SK-N-SH treated with all-trans-retinoic acid at 6 μM for 48 hours (cell line): ENCODE data around the gene ABHD5.

Source experiments
- ATAC-seq: fragments of 200-7000 bp; cut with Tn5 transposase; 3 replicates; pipeline ENCODE4 v1.9.1; 2020; ENCODE audit warnings: mild to moderate bottlenecking, moderate library complexity
- ARNTL ChIP-seq: fragments of 450-650 bp; formaldehyde crosslinking; IDR thresholded peaks from 2 replicates; pipeline ENCODE4 v1.5.0; 2020; ENCODE audit warnings: low read depth, mild to moderate bottlenecking, moderate library complexity, borderline replicate concordance
- CREB5 ChIP-seq: fragments of 250-450 bp; sonication (Bioruptor Pico); IDR thresholded peaks from 2 replicates; pipeline ENCODE4 v1.5.1; 2020; ENCODE audit warnings: low read depth, mild to moderate bottlenecking, moderate library complexity
- CSDC2 ChIP-seq: fragments of 250-450 bp; sonication (Bioruptor Pico); IDR thresholded peaks from 2 replicates; pipeline ENCODE4 v1.5.0; 2020; ENCODE audit warnings: mild to moderate bottlenecking, moderate library complexity
- ESRRG ChIP-seq: fragments of 250-450 bp; sonication (Bioruptor Pico); IDR thresholded peaks from 2 replicates; pipeline ENCODE4 v1.6.1; 2021; ENCODE audit warnings: mild to moderate bottlenecking
- GLIS3 ChIP-seq: fragments of 250-450 bp; sonication (Bioruptor Pico); IDR thresholded peaks from 2 replicates; pipeline ENCODE4 v1.5.0; 2020; ENCODE audit warnings: mild to moderate bottlenecking, moderate library complexity
- ISL1 ChIP-seq: fragments of 250-450 bp; sonication (Bioruptor Pico); IDR thresholded peaks from 2 replicates; pipeline ENCODE4 v2.1.2; 2022; ENCODE audit warnings: mild to moderate bottlenecking, moderate library complexity
- OSR1 ChIP-seq: fragments of 250-450 bp; sonication (Bioruptor Pico); IDR thresholded peaks from 2 replicates; pipeline ENCODE4 v1.8.0; 2022; ENCODE audit warnings: moderate library complexity, mild to moderate bottlenecking, inconsistent platforms
- PATZ1 ChIP-seq: fragments of 250-450 bp; sonication (Bioruptor Pico); IDR thresholded peaks from 2 replicates; pipeline ENCODE4 v1.8.0; 2020; ENCODE audit warnings: mild to moderate bottlenecking, moderate library complexity, borderline replicate concordance
- RARB ChIP-seq: fragments of 250-450 bp; sonication (Bioruptor Pico); IDR thresholded peaks from 2 replicates; pipeline ENCODE4 v1.8.0; 2021; ENCODE audit warnings: mild to moderate bottlenecking, moderate library complexity
- SNAI2 ChIP-seq: fragments of 250-450 bp; sonication (Bioruptor Pico); IDR thresholded peaks from 2 replicates; pipeline ENCODE4 v1.5.0; 2020; ENCODE audit warnings: mild to moderate bottlenecking, moderate library complexity
- TCF4 ChIP-seq: fragments of 250-450 bp; sonication (Bioruptor Pico); IDR thresholded peaks from 2 replicates; pipeline ENCODE4 v1.8.0; 2021; ENCODE audit warnings: mild to moderate bottlenecking, moderate library complexity, borderline replicate concordance
- TOX ChIP-seq: fragments of 250-450 bp; sonication (Bioruptor Pico); IDR thresholded peaks from 2 replicates; pipeline ENCODE4 v1.8.0; 2021; ENCODE audit warnings: mild to moderate bottlenecking, moderate library complexity, borderline replicate concordance
- TSHZ2 ChIP-seq: fragments of 250-450 bp; sonication (Bioruptor Pico); IDR thresholded peaks from 2 replicates; pipeline ENCODE4 v1.5.0; 2020; ENCODE audit warnings: mild to moderate bottlenecking, moderate library complexity
- ZFP3 ChIP-seq: fragments of 250-450 bp; sonication (Bioruptor Pico); IDR thresholded peaks from 2 replicates; pipeline ENCODE4 v1.5.0; 2020; ENCODE audit warnings: mild to moderate bottlenecking, moderate library complexity
- ZNF565 ChIP-seq: fragments of 450-650 bp; formaldehyde crosslinking; conservative IDR thresholded peaks from 2 replicates; pipeline ENCODE4 v1.5.0; 2020; ENCODE audit warnings: low read depth, mild to moderate bottlenecking, moderate library complexity
- ZNF70 ChIP-seq: fragments of 450-650 bp; formaldehyde crosslinking; IDR thresholded peaks from 2 replicates; pipeline ENCODE4 v1.5.0; 2020; ENCODE audit warnings: mild to moderate bottlenecking, moderate library complexity
- ZNF8 ChIP-seq: fragments of 450-650 bp; formaldehyde crosslinking; IDR thresholded peaks from 2 replicates; pipeline ENCODE4 v1.5.0; 2020; ENCODE audit warnings: mild to moderate bottlenecking, moderate library complexity
- TF ChIP-seq, protein P1 (sequence below): fragments of 250-450 bp; sonication (Bioruptor Pico); IDR thresholded peaks from 2 replicates; pipeline ENCODE4 v1.5.1; 2021; ENCODE audit warnings: mild to moderate bottlenecking, moderate library complexity
- TF ChIP-seq, protein P2 (sequence below): fragments of 250-450 bp; sonication (Bioruptor Pico); IDR thresholded peaks from 2 replicates; pipeline ENCODE4 v1.8.0; 2021; ENCODE audit warnings: low read depth, mild to moderate bottlenecking, moderate library complexity, borderline replicate concordance

The ABHD5 gene

DNA sequence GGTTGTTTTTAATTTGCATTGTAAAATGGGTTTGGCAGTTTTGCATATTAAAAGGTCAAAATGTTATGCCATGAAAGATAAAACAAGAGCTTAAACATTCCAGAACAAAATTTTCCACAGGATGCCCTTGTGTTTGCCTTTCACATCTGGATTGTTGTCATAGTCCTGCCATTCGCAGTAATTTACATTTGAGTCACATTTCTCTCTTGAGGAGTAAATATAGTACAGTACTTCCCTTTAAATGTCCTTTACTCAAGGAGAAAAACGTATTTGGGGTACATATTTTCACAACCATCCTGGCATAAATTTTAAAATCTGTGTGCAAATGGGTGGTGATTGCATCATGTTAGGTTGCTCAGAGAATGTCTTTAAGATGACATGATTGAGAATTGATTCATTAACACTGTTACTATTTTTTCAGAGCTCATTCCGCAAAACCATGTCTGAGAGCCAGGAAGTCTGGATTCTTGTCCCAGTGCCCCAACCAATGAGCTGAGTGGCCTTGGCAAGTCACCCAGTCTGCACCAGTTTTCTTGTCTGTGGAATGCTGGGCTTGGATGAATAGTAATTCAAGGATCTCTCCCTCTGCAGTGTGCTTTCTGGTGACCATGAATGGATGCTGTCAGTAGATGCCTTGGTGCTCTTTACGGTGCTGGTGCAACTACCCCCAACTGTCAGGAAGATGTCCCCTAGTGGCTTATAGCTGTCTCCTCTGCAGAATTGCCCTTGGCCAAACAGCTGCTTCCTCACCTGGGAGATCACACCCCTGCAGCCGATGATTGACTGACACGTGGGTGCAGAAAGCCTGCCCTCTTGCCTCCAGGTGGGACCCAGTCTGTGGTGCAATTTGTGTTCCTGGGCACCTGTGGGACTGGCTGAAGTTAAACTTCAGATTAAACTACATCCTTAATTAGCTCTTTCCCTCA is 43.0 kb downstream of the ABHD5 start:
- ATAC-seq, result no peak
- no peak for TF ChIP-seq ZNF565 (CRISPR knock-in tag)
- no peak for TF ChIP-seq PATZ1 (CRISPR knock-in tag)
- TF ChIP-seq GLIS3 (CRISPR knock-in tag), result no peak
- no peak for TF ChIP-seq ISL1 (CRISPR knock-in tag)
- TF ChIP-seq TCF4, result no peak
- TF ChIP-seq, protein P1, sequence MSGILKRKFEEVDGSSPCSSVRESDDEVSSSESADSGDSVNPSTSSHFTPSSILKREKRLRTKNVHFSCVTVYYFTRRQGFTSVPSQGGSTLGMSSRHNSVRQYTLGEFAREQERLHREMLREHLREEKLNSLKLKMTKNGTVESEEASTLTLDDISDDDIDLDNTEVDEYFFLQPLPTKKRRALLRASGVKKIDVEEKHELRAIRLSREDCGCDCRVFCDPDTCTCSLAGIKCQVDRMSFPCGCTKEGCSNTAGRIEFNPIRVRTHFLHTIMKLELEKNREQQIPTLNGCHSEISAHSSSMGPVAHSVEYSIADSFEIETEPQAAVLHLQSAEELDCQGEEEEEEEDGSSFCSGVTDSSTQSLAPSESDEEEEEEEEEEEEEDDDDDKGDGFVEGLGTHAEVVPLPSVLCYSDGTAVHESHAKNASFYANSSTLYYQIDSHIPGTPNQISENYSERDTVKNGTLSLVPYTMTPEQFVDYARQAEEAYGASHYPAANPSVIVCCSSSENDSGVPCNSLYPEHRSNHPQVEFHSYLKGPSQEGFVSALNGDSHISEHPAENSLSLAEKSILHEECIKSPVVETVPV (CRISPR knock-in tag), result no peak
- TF ChIP-seq ZFP3 (CRISPR knock-in tag), result no peak
- TF ChIP-seq TSHZ2 (CRISPR knock-in tag), result no peak
- no peak for TF ChIP-seq ARNTL (CRISPR knock-in tag)
- TF ChIP-seq OSR1 (CRISPR knock-in tag), result no peak
- no peak for TF ChIP-seq ZNF70 (CRISPR knock-in tag)
- no peak for TF ChIP-seq ZNF8 (CRISPR knock-in tag)
- TF ChIP-seq, protein P2, sequence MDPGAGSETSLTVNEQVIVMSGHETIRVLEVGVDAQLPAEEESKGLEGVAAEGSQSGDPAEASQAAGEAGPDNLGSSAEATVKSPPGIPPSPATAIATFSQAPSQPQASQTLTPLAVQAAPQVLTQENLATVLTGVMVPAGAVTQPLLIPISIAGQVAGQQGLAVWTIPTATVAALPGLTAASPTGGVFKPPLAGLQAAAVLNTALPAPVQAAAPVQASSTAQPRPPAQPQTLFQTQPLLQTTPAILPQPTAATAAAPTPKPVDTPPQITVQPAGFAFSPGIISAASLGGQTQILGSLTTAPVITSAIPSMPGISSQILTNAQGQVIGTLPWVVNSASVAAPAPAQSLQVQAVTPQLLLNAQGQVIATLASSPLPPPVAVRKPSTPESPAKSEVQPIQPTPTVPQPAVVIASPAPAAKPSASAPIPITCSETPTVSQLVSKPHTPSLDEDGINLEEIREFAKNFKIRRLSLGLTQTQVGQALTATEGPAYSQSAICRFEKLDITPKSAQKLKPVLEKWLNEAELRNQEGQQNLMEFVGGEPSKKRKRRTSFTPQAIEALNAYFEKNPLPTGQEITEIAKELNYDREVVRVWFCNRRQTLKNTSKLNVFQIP (CRISPR knock-in tag), result no peak
- TF ChIP-seq CREB5 (CRISPR knock-in tag), result no peak
- no peak for TF ChIP-seq TOX (CRISPR knock-in tag)
- no peak for TF ChIP-seq SNAI2 (CRISPR knock-in tag)

DNA sequence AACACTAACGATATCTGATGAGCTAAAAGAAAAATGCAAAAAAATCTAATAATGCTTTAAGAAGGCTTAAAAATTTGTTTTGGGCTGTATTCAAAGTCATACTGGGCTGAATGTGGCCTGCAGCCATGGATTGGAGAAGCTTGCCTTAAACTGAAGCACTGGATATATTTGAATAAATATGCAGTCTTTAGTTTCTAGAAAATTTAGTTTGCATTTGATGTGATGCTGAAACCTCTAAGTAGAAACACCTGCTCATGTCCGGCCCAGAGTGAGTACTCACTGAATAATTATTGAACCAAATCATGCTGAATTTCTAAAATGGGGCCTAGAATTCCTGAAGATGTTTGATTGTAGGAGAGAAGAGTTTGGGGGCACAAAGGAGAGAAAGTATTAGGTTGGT is 43.9 kb downstream of the ABHD5 start:
- ATAC-seq, result no peak
- TF ChIP-seq RARB (CRISPR knock-in tag) (no peak), ZNF70 (CRISPR knock-in tag) (no peak), CSDC2 (CRISPR knock-in tag) (no peak), OSR1 (CRISPR knock-in tag) (no peak), ESRRG (CRISPR knock-in tag) (no peak), TCF4 (no peak), ARNTL (CRISPR knock-in tag) (no peak), ZNF8 (CRISPR knock-in tag) (no peak), GLIS3 (CRISPR knock-in tag) (no peak), ZNF565 (CRISPR knock-in tag) (no peak)
- TF ChIP-seq, protein P1 (CRISPR knock-in tag), result no peak
